Gastroesophageal sphincter (tissue), 4 donors: ENCODE data around the gene RAB11A. TPM values are rescaled to one million over a fixed set of nuclear protein-coding genes. Genes with fewer than 3 reads are reported as not detected.

Experiments
- ATAC-seq: fragments of 150-250 bp; one replicate; pipeline ENCODE4 v1.9.1; 2016; ENCODE audit warnings: mild to moderate bottlenecking, moderate library complexity
- H3K27ac ChIP-seq, 4 donors: fragments of 200-600 bp; sonication (generic) in 3 of 4; 1 replicate in 3 of 4; 2 replicates in 1 of 4; pipeline ENCODE4 v1.5.1; 2016 to 2019
- H3K27me3 ChIP-seq: fragments of 200-600 bp; sonication (generic); one replicate; pipeline ENCODE4 v1.5.1; 2019
- H3K36me3 ChIP-seq, 2 donors: fragments of 200-600 bp; sonication (generic); one replicate each; pipeline ENCODE4 v1.5.1; 2019; ENCODE audit warnings: control low read depth in 1 of 2
- H3K4me1 ChIP-seq, 3 donors: fragments of 200-600 bp; sonication (generic); 1 replicate in 2 of 3; 2 replicates in 1 of 3; pipeline ENCODE4 v1.5.1; 2016 to 2019; ENCODE audit warnings: control low read depth in 2 of 3
- H3K4me3 ChIP-seq, 2 donors: fragments of 200-600 bp; sonication (generic); one replicate each; pipeline ENCODE4 v1.5.1; 2019; ENCODE audit warnings: mild to moderate bottlenecking in 1 of 2, moderate library complexity in 1 of 2
- H3K9me3 ChIP-seq, 3 donors: fragments of 200-600 bp; sonication (generic); one replicate each; pipeline ENCODE4 v1.5.1; 2017 to 2019; ENCODE audit warnings: control low read depth in 2 of 3
- EP300 ChIP-seq: sonication (generic); formaldehyde crosslinking; IDR thresholded peaks from one replicate; pipeline ENCODE4 v1.6.1; 2017; ENCODE audit warnings: antibody characterized with exemption, mild to moderate bottlenecking
- POLR2A ChIP-seq, 2 donors: fragments of 450-650 bp; IDR thresholded peaks; one replicate each; pipeline ENCODE4 v1.6.1; 2017; ENCODE audit warnings: antibody characterized with exemption in 2 of 2, mild to moderate bottlenecking in 2 of 2, moderate library complexity in 1 of 2
- POLR2AphosphoS5 ChIP-seq: sonication (generic); formaldehyde crosslinking; IDR thresholded peaks from one replicate; pipeline ENCODE4 v1.6.1; 2017; ENCODE audit warnings: antibody characterized with exemption
- WGBS, 2 donors: methylation state at CpG; one replicate each; pipeline ENCODE4 v1.1.5; 2018; ENCODE audit warnings: low coverage in 1 of 2; 5-methylcytosine and 5-hydroxymethylcytosine counted together
- total RNA-seq, 4 donors: library from RNA; depleted of rRNA; stranded (reverse); fragments of >200 nt; gene quantifications; one replicate each; pipeline ENCODE4 v1.1.0, GENCODE V29; 2016
- TF ChIP-seq, protein P1 (sequence below), 4 experiments: fragments of 200-600 bp in 2 of 4; fragments of 450-650 bp in 2 of 4; sonication (generic) in 1 of 4; IDR thresholded peaks; one replicate each; pipeline ENCODE4 v1.5.1; 2017 to 2019; ENCODE audit warnings: antibody characterized with exemption in 4 of 4, mild to moderate bottlenecking in 2 of 4, moderate library complexity in 2 of 4

The RAB11A gene
- total RNA-seq, 4 donors from 2014 or later, result 120 to 257 (median 135) TPM

DNA sequence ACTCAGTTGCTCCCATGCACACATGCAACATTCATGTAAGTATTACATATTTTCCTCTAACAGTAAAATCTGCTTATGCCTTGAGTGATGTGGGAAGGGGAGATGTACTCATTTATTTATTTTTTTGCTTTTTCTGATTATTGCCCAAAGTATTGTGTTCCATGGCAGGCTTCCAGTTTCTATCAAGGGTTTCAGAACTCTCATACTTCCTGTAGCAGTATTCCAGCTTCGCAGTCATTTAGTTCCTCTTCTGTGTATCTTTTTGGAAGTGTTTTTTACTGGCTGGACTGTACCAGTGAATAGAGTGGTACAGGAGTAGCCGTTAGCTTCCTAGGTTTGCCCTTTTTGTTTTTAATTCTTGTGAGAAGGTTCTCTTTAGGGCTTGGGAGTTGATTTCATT lies 26.9 kb downstream of the RAB11A start:
- ATAC-seq, result no peak
- Histone ChIP-seq H3K27ac (no peak overlapping the region), H3K9me3 (no peaks in the 10 kb centered on the region), H3K27me3 (no peaks in the 10 kb centered on the region), H3K4me1 (no peaks in the 10 kb centered on the region), H3K4me3 (no peak overlapping the region), H3K36me3 (peaks cover 0 to 70% of the 10 kb centered on the region in 2 donors)
- no peak for TF ChIP-seq POLR2AphosphoS5
- TF ChIP-seq EP300, result no peak
- TF ChIP-seq, protein P1, sequence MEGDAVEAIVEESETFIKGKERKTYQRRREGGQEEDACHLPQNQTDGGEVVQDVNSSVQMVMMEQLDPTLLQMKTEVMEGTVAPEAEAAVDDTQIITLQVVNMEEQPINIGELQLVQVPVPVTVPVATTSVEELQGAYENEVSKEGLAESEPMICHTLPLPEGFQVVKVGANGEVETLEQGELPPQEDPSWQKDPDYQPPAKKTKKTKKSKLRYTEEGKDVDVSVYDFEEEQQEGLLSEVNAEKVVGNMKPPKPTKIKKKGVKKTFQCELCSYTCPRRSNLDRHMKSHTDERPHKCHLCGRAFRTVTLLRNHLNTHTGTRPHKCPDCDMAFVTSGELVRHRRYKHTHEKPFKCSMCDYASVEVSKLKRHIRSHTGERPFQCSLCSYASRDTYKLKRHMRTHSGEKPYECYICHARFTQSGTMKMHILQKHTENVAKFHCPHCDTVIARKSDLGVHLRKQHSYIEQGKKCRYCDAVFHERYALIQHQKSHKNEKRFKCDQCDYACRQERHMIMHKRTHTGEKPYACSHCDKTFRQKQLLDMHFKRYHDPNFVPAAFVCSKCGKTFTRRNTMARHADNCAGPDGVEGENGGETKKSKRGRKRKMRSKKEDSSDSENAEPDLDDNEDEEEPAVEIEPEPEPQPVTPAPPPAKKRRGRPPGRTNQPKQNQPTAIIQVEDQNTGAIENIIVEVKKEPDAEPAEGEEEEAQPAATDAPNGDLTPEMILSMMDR (IDR thresholded peaks at IDR 0.05), result no peak
- no peak for TF ChIP-seq POLR2A (IDR thresholded peaks at IDR 0.05)
- 69 to 81% methylated on average over 2 of the region's 2 CpGs for WGBS, 2 donors

DNA sequence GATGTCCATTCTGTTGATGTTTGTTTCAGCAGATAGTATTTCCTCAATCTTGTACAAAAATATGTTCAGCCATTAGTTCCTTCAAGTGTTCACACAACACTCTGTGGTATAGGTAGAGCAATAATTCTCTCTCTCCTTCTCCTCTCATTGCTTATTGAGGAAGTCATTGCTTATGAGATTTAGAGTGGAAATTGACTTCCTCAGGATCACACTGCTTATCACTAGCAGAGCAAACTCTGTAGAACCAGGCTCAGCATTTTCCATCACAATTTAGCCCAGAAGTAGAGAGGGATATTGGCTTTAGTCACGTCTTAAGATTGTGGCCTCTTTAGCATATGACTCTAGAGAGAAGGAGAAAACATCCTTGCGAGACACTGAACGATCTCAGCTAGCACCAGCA lies 31.2 kb downstream of the RAB11A start:
- H3K9me3 ChIP-seq, result no peaks in the 10 kb centered on the region
- H3K27me3 ChIP-seq, result no peaks in the 10 kb centered on the region
- 94 to 100% methylated on average over 3 of the region's 3 CpGs for WGBS, 2 donors
- TF ChIP-seq POLR2AphosphoS5 (no peak), EP300 (no peak), POLR2A (IDR thresholded peaks at IDR 0.05) (no peak)
- TF ChIP-seq, protein P1 (IDR thresholded peaks at IDR 0.05), result no peak
- H3K36me3 ChIP-seq, result peaks cover 0 to 79% of the 10 kb centered on the region in 2 donors
- ATAC-seq, result no peak
- H3K4me3 ChIP-seq, result no peak overlapping the region
- H3K4me1 ChIP-seq, result peaks cover 0 to 18% (median 0%) of the 10 kb centered on the region in 3 donors
- H3K27ac ChIP-seq, result no peak overlapping the region

DNA sequence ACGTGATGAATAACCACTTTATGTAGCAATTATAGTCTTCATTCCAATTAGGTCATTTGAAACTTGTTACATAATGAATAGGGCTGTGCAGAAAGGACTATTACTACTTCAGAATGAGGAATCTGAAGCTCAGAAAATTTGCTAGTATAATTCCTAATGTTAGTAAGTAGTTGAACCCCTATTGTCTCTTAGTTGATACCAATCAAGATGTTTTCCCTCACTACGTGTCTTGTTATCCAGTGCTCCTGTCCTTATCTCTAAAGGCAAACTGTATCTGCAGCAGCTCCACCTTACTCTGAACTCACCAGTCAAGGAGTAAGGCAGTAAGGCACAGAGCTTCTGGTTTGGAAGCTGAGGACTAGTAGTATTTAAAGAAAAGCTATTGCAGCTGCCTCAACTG lies 32.0 kb downstream of the RAB11A start:
- Histone ChIP-seq H3K9me3 (no peaks in the 10 kb centered on the region), H3K4me3 (no peak overlapping the region), H3K4me1 (peaks cover 0 to 18% (median 0%) of the 10 kb centered on the region in 3 donors), H3K27ac (no peak overlapping the region), H3K27me3 (no peaks in the 10 kb centered on the region), H3K36me3 (peaks cover 0 to 79% of the 10 kb centered on the region in 2 donors)
- TF ChIP-seq EP300, result no peak
- TF ChIP-seq POLR2AphosphoS5, result no peak
- no peak for TF ChIP-seq POLR2A (IDR thresholded peaks at IDR 0.05)
- TF ChIP-seq, protein P1 (IDR thresholded peaks at IDR 0.05), result no peak
- WGBS, 2 donors, result 43 to 57% methylated on average over 1 to 2 of the region's 2 CpGs
- no peak for ATAC-seq

DNA sequence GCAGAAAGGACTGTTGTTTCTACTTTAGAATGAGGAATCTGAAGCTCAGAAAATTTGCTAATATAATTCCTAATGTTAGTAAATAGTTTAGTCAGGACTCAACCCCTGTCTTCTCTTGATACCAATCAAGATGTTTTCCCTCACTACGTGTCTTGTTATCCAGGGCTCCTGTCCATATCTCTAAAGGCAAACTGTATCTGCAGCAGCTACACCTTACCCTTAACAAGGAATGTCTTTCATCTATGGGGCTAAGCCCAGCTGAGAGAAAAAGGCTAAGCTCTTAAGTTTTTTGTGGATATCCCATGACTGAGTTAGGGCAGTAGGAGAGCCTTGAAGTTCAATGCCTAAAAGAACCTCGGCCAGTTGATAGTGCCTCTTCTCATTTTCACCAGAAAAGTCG lies 32.5 kb downstream of the RAB11A start:
- 100% methylated on average over 3 of the region's 3 CpGs for WGBS, 2 donors
- ATAC-seq, result no peak
- no peak for TF ChIP-seq POLR2AphosphoS5
- TF ChIP-seq POLR2A (IDR thresholded peaks at IDR 0.05), result no peak
- no peak for TF ChIP-seq EP300
- TF ChIP-seq, protein P1 (IDR thresholded peaks at IDR 0.05), result no peak

DNA sequence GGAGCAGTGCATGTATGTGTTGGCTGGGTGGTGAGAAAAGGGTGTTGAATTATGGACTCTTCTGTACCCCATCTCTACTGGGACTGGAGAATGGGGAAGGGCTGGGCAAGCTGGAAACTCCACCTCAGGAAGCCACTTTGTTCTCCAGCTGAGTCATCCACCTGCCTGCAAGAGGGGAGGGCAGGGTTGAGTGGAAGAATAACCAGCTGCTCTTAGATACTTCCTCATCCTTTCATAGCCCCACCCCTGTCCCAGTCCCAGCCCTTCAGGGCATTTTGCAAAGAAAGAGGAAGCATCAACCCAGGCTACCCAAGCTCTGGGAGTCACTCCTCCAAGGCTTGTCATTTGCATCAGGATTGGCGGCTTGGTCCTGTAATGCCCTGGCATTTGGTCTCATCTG lies 33.1 kb downstream of the RAB11A start:
- peak; percentile 81 for ATAC-seq
- Histone ChIP-seq H3K27ac (no peak overlapping the region), H3K9me3 (no peaks in the 10 kb centered on the region), H3K4me3 (no peak overlapping the region), H3K27me3 (no peaks in the 10 kb centered on the region), H3K36me3 (peaks cover 0 to 78% of the 10 kb centered on the region in 2 donors), H3K4me1 (peaks cover 0 to 18% (median 0%) of the 10 kb centered on the region in 3 donors)
- no peak for TF ChIP-seq POLR2A (IDR thresholded peaks at IDR 0.05)
- TF ChIP-seq POLR2AphosphoS5, result no peak
- TF ChIP-seq, protein P1 (IDR thresholded peaks at IDR 0.05), result no peak
- no peak for TF ChIP-seq EP300
- WGBS, 2 donors, result 70% methylated on average over 1 of the region's 1 CpG; no CpG with 5 or more reads in 1 of the 2 donors

More for the DNA sequence above, 32.5 kb downstream of the RAB11A start:
- H3K27me3 ChIP-seq, result no peaks in the 10 kb centered on the region
- no peak overlapping the region for H3K4me3 ChIP-seq
- peaks cover 0 to 78% of the 10 kb centered on the region in 2 donors for H3K36me3 ChIP-seq
- no peak overlapping the region for H3K27ac ChIP-seq
- H3K9me3 ChIP-seq, result no peaks in the 10 kb centered on the region
- H3K4me1 ChIP-seq, result peaks cover 0 to 18% (median 0%) of the 10 kb centered on the region in 3 donors
